Hematopoietic multipotent progenitor cell treated with erythropoietin and hydrocortisone succinate and interleukin-3 and kit ligand, for 6 days (in vitro differentiated cells): ENCODE data around the gene SAMSN1.
"Not testable (repeated sequence)": the region's sequence is repeated elsewhere in the genome, so short reads cannot be mapped to it uniquely, and the experiment has no call there.

Experiments used
- DNase-seq: peaks from one replicate; pipeline ENCODE4 v3.0.0-alpha.2; 2015

The SAMSN1 gene

GRCh38 chr21:14562959-14563358, 16.8 kb upstream of the SAMSN1 start:
- DNase-seq = no peak

DNA sequence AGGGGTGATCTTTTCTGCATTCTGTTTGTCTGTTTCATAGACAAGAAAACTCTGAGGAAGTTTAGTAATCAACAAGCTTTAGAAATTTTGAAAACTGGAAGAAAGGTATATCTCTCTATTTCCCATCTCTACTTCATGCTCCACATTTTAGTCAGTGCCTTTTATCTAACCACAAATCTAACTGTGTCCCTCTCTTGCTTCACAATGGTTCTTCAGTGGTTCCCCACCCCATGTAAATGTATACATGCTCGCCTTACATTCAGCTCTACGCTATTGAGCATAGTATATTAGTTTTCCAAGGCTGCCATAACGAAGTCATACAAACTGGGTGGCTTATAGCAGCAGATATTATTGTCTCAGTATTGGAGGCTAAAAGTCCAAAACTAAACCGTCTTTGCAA, 14.4 kb upstream of the SAMSN1 start:
- DNase-seq = no peak

DNA sequence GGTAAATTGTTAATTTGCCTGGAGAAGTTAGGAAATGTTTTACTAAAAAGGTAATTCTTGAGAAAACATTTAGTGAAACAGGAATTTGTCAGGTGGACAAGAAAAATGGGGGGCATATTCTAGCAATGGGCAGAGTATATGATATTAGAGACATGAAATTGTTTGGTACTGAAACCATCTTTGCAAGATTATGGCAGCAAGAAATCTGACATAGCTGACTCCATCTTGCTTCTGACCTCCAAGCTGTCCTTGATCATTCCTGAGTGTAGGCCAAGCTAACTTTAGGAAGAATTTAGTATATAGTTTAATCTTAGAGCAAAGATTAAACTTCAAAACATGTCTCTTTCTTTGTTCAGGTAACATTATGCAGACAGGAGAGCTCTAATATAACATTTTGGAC, 14.0 kb upstream of the SAMSN1 start:
- no peak for DNase-seq

DNA sequence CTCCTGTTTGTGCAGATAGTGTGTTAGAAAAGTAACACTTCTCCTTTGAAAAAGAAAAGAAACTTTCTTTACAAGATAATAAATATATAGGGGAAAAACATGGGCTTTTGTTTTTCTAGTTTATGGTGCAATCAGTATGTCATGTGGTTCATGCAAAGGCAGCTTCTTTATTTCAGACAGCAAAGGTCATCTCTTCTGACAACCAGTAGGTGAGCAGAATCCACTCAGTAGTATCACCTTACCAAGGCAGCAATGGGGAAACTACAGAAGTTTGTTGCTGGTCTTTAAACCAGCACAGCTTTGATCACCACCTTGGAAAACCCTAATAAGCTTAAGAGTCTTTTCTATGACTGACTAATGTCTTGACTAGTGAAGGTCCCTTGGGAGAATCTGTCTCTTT, 13.0 kb upstream of the SAMSN1 start:
- no peak for DNase-seq

DNA sequence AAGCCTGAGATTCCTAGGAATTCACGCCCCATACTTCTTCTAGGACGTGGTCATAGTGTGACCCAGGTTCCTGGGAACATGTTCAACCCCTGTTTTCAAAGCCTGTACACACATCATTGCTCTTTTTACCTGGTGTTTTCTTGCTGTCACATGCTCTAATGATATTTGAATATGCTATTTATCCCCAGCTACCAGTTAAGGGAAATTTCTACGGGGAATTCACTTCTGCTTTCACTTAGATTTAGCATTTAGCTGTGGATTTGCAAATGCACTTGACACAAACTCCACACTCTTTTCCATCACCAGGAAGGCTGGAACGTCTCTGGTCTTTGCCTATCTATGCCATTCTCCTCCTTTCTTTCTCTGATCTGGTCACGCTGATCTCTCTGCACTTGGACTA, 11.3 kb upstream of the SAMSN1 start:
- no peak for DNase-seq

DNA sequence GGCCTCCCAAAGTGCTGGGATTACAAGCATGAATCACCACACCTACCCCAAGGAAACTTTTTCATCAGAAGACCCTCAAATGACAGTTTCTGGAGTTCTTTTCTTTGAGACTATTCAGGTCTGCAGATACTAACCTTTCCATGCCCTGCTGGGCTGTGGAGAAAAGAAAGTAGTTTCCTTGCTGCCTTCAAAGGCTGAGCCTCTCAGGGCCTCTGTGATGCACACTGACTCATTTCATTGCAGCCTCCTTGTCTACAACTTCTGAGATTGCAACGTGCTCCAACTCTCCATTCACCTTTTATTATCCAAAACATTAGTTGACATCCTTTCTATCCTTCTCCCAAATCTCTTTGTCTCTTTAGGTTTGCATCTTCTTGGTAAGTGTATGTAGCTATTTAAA, 8.8 kb upstream of the SAMSN1 start:
- no peak for DNase-seq

DNA sequence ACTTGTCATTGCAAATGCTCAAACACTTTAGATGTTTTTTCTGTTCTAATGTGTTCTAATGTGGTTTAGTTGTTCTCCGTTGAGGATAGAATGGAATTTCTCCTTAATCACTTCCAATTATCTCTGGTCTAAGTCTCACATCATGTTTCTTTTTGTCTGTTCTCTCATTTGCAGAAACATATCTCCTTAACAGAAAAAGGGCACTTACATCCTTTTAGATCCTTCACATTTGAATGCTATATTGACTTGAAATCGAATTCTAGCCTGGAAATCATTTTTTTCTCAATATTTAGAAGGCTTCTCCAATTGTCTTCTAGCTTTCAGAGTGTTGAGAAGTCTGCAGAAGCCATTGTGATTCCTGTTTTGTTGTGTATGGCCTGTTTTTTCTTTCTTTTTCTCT, 7.3 kb upstream of the SAMSN1 start:
- DNase-seq = no peak

GRCh38 chr21:14551741-14552140, 5.6 kb upstream of the SAMSN1 start:
- DNase-seq = no peak

DNA sequence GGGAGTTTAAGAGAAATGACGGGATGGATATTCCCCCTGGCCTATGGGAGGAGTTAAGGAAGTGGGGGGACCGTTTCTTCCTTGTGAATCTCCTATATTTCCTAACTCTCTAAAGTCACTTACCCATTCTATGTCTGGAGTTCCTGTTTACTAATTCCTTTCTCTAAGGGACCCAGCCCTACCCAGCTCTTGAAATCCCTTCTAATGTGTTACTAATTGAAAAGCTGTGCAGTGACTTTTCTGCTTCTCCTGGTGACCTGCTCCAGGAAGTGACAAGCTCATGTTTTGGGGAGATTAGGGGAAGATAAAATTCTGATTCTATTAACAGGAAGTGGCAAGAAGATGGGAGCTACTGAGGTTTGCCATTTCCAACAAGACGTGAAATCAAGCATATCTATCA, 4.0 kb upstream of the SAMSN1 start:
- peak; percentile 44 for DNase-seq

- DNase-seq = peak; percentile 72
Measured at GRCh38 chr21:14548779-14549178, 2.7 kb upstream of the SAMSN1 start.

GRCh38 chr21:14547834-14548513, 1.9 kb upstream of the SAMSN1 start:
- no peak for DNase-seq

DNA sequence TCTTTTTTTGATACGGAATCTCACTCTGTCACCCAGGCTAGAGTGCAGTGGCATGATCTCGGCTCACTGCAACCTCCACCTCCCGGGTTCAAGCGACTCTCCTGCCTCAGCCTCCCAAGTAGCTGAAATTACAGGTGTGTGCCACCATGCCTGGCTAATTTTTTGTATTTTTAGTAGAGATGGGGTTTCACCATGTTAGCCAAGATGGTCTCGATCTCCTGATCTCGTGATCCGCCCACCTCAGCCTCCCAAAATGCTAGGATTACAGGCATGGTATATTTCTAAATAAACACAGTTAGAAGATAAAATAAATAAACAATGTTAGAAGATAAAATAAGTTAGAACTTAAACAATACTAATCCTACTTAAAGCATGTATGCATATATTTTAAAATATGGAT, 604 bp upstream of the SAMSN1 start:
- DNase-seq = not testable (repeated sequence)

DNA sequence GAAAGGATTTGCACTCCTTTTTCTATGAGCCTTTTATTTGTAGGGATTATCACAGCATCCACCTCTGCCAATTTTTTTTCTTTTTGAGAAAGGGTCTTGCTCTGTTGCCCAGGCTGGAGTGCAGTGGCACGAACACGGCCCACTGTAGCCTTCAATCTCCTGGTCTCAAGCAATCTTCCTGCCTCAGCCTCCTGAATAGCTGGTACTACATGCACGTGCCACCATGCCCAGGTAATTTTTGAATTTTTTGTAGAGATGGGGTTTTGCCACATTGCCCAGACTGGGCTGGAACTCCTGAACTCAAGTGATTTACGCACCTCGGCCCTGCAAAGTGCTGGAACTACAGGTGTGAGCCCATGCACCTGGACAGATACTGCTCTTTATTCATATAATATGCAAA, 2.1 kb downstream of the SAMSN1 start:
- DNase-seq = no peak

GRCh38 chr21:14542638-14543037, 3.5 kb downstream of the SAMSN1 start:
- DNase-seq = no peak

- DNase-seq = peak; percentile 61
Measured at GRCh38 chr21:14541841-14542490, 4.1 kb downstream of the SAMSN1 start.

- no peak for DNase-seq
Measured at GRCh38 chr21:14538483-14538882, 7.6 kb downstream of the SAMSN1 start.

GRCh38 chr21:14536929-14537328, 9.2 kb downstream of the SAMSN1 start:
- no peak for DNase-seq

DNA sequence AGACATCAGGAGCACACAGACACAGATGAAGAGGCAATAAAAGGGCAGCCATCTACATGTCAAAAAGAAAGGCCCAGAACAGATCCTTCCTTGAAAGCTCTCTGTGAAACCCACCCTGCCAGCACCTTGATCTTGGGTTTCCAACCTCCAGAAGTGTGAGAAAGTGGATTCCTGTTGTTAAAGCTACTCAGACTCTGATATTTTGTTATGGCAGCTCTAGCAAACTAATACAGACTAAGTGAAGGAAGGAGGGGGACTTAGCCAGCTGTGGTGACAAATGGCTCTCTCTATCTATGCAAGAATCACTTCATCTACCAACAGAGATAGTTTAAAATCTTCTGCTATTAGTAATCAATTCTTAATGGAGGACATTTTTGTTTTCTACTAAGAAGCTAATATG, 10.4 kb downstream of the SAMSN1 start:
- no peak for DNase-seq

- peak; percentile 46 for DNase-seq
Measured at GRCh38 chr21:14533499-14534428, 12.4 kb downstream of the SAMSN1 start.

DNA sequence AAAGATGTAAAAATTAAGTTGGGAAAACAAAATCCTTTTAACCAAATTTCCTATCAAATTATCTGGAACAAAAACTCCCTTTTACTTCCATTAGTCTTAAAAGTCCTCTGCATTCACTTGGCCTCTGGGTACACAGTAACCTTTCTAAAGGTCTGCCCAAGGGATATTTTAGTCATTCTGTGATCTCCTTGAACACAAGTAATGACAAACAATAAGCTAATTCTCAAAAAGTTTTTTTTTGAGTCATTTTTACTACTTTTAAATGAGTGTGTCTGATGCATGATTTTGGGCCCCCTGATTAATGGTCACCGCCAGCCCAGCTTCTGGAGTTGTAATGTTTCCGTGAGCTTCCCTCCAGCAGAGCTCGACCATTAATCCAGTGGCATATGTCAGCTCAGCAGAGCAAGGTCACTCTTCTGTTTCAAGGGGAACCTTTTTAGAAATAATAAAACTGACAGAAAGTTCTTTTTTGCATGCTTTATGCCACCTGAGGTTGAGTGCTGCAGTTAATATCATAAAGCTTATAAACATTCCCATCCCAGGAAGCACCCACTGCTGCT, 14.3 kb downstream of the SAMSN1 start:
- no peak for DNase-seq

GRCh38 chr21:14530592-14530991, 15.5 kb downstream of the SAMSN1 start:
- DNase-seq = no peak

GRCh38 chr21:14528815-14529214, 17.3 kb downstream of the SAMSN1 start:
- DNase-seq = no peak
